Medulla oblongata (tissue), 1 donor: ENCODE measurements around the gene KRT73.
A peak's percentile ranks its signal among the peaks of the same experiment; 100 is the strongest.
"Not testable (repeated sequence)": the region's sequence is repeated elsewhere in the genome, so short reads cannot be mapped to it uniquely, and the experiment has no call there.

Experiments
- DNase-seq: peaks from one replicate; pipeline ENCODE4 v3.0.0-alpha.2; 2015; ENCODE audit errors: extremely low spot score

KRT73 gene

DNA sequence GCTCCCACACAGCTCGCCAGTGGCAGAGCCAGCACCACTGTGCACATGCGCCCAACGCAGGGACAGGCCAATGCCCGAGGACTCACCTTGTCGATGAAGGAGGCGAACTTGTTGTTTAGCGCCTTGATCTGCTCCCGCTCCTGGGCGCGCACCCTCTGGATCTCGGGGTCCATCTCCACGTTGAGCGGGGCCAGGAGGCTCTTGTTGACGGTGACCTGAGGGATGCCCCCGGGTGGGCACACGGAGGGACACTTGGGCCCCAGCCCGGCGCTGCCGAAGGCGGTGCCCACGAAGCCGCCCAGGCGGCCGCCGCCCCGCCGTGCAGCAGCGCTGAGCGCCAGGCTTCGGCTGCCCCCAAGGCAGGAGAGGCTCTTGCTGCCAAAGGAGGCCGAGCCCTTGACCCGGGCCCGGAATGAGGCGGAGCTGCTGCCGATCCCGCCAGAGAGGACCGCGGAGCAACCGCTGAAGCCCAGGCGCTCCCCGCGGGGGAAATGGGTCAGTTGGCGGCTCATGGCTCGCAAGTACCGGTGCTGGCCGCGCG is 17.3 kb downstream of the KRT73 start, which contains the start of gene KRT72:
TSS of gene KRT72 (minus strand) at position 523 of the 541 bp plus-strand sequence. CDS start at position 512, 11 bp downstream.
- DNase-seq = no peak

DNA sequence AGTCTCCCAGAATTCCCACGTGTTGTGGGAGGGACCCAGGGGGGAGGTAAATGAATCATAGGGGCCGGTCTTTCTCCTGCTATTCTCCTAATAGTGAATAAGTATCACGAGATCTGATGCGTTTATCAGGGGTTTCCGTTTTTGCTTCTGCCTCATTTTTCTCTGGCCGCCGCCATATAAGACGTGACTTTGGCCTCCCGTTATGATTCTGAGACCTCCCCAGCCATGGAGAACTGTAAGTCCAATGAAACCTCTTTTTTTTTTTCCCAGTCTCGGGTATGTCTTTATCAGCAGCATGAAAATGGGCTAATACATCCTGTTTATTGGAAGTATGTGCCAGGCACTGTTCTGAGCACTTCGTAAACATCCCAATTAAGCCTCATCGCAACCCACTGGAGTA is 17.9 kb downstream of the KRT73 start:
- DNase-seq = no peak

DNA sequence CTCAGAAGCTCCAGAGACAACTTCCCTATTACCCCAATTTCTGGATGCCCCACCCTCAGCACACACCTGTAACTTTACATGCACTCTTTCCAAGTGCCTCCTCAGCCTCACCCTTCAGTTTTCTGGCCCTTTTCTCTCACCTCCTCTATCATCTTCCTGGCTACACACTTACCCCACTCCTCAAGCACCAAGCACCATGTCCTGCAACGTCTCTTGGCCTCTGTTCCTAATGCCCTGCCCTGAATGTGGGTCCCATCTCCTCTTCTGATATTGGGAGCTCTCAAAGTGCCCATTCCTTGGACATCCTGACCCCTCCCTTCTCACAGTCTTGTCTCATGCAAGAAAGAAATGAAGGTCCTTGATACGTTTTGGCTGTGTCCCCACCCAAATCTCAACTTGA is 18.3 kb downstream of the KRT73 start:
- DNase-seq = no peak

DNA sequence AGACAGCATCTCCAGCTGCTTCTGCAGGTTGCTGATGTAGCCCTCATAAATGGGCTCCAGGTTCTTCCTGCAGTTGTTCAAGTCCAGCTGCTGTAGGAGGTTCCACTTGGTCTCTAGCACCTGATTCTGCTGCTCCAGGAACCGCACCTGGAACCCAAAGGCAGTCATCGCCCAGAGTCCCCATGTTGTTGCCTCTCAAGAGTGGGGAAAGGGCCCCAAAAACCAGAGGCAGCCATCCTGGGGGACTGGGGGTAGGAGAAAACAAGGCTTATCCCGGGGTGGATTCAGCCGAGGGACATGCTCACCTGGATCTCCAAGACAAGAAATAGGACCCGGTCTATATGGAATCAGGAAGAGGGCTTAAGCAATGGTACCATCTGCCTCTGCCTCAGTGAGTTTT is 19.4 kb downstream of the KRT73 start:
- no peak for DNase-seq

DNA sequence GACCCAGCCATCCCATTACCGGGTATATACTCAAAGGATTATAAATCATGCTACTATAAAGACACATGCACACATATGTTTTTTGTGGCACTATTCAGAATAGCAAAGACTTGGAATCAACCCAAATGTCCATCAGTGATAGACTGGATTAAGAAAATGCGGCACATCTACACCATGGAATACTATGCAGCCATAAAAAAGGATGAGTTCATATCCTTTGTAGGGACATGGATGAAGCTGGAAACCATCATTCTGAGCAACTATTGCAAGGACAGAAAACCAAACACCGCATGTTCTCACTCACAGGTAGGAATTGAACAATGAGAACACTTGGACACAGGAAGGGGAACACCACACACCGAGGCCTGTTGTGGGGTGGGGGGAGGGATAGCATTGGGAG is 24.1 kb downstream of the KRT73 start:
- DNase-seq = not testable (repeated sequence)

DNA sequence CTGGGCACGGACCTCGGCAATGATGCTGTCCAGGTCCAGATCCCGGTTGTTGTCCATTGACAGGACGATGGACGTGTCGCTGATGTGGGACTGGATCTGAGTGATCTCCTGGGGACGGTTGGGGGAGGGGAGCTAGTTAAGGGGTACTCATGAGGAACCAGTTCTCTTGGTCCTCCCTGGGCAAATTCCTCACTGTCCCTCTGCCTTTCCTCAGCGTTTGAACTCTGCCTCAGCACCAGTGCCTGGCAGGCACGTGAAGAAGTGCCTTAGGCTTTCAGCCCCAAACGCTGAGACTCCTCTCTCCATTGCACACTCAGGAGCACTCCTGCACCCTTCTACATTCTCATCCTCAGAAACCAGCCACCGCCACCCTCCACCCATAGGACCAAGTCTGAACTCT is 26.8 kb downstream of the KRT73 start:
- no peak for DNase-seq

DNA sequence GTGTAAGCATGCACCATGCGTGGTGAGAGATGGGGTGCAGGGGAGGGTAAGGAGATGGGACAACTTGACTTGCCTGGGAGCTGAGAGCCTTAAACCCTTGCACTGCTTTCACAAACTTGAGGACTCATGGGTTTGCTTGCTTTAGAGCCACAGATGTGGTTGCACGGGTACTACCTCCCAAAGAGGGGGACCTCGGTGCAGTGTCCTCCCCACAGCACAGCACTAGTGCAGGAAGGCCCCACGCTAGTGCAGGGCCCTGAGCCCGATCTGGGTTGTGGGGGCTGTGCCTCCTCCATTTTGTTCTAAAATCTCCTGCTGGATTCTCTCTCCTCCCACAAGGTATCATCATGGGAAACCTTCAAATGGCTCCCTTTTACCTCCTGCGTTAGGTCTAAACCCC is 28.3 kb downstream of the KRT73 start:
- no peak for DNase-seq

DNA sequence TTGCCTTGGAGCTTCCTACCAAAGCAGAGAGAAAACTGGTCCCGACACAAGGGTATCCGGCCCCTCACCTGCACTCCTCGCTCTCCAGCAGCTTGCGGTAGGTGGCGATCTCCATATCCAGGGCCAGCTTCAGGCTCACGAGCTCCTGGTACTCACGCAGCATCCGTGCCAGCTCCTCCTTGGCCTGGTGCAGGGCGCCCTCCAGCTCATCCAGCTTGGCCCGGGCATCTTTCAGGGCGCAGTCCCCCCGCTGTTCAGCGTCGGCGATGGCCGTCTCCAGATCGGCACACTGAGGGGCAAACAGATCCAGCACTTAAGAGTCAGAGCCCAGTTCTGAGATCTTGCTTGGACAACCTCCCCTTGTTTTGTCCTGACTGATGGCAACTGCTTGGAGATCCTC is 30.8 kb downstream of the KRT73 start:
- DNase-seq = no peak

DNA sequence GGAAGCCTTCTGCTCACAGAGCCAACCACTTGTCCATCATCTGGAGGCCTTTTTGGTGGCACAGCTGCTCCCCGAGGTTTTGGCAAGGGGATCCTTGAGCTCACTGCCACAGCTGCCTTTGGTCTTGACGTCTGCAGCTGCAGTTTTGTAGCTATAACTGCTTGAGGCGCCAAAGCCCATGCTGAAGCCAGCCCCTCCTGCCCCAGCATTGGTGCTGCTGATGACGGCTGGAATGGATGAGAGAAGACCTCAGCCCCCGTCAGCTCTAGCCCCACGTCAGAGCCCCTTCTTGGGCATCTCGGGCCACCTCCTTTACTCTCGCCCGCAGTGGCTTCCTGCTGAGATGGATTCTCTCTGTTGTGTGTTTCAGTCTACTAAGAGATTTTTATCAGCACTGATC is 32.4 kb downstream of the KRT73 start:
- no peak for DNase-seq

DNA sequence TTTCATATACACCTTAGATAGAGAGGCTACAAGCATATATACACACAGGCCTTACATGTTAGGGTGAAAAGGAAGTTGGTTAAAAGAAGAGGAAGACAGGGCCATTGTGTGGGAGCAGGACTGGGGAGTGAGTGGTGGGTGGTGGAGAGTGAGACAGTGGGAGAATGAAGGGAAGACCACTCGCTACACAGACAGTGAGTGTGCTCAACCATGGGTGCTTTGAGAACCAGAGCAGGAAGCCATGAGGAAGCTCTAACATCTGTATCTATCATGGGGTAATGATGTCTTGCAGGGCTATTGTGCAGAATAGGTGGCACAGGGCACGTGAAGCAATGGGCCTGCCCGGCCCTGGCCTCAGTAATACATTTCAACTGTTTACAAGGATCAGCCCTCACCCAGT is 33.3 kb downstream of the KRT73 start:
- DNase-seq = no peak

DNA sequence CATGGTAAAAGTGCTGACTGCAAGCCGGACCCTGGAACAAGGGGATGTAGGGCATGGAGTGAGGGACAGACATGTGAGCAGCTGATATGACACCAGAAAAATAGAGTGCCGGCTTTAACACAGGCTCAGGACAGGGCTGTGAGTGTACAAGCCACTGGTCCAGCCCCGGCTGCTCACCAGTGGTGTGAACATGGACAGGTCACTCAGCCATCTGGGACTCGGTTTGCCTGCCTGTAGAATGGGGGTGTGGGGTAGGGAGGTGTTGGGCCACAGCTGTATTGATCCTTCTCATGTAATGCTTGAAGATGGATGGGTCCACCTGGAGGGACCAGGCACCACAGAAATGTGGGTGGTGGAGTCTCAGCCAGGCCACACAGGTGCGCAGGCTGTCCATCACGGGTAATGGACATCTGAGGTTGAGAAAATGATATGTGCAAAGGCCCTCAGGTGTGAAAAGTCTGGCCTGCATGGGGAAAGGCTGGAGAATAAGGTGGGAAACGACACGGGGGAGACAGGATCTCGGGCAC is 34.1 kb downstream of the KRT73 start:
- no peak for DNase-seq

DNA sequence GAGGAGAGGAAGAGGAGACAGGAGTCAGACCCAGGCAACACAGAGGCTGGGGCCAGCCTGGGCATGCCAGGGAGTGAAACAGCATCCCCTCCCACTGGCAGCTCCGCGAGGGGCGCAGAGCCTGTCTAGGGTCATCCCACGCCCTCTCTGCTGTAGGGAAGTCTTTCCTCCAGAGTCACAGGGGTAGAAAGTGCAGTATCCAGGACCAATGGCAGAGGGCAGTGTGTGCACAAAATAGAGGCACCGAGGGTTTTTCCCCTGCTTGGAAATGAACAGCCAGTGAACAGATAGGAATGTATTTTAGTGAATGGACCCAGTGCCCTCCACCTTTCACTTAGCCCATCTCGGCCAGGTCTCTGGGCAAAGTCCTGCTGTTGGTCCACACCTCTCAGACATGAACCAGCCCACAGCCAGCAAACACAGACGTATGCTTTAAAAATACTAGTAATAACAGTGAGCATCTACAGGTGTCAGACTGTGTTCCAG is 35.3 kb downstream of the KRT73 start:
- DNase-seq = peak; percentile 77

DNA sequence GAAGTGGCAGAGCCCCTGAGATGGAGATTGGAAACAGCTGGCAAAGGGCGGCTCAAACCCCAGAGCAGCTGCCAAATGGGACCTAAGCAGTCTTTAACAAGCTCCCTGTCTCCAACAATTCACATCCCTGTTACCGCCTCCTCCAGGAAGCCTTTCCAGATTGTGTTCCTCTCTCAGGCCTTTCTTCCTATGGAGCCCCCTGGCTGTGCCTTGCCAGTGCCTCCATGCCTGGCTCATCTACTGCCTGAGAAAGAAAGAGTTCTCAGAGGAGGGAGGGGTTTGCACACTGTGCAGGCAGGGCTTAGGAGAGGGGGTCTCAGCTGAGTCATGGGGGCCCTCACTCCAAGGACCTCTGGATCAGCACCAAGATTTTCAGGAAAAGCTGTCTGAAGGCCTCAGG is 35.9 kb downstream of the KRT73 start:
- DNase-seq = no peak

DNA sequence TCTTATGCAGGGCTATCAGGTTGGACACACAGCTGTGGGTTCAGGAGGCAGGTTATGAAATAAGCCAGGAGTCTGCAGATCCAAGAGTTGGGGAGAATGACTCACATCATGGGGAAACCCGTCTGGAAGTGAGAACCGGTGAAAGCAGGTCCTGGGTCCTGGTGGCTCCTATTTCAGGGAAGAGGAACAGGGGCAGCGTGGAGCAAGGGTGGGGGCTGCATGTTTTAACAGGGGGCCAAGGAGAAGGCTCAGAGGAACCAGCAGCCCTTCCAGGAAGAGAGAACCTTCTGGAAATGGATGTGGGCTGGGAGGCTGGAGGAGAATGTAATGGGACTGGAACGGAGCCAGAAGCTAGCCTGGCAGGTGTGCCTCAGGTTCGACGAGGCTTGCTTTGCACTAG is 36.9 kb downstream of the KRT73 start:
- no peak for DNase-seq

DNA sequence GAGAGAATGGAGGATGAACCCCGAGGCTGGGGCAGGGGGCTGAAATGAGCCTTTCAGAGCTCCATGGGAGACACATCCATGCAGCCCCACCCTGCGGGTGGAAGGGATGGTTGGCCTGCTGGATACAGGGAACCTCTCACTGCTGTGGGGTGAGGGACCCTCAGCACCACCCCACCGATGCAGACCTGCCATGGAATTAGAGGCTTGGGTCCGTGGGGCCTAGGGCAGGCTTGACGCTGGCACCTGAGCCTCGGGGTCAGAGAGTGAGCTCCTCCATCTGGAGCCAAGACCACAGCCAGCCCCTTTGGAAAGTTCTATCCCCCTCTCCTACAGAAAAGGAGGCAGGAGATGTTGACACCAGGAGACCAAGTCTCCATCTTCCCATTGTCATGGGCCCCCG is 37.3 kb downstream of the KRT73 start:
- no peak for DNase-seq

DNA sequence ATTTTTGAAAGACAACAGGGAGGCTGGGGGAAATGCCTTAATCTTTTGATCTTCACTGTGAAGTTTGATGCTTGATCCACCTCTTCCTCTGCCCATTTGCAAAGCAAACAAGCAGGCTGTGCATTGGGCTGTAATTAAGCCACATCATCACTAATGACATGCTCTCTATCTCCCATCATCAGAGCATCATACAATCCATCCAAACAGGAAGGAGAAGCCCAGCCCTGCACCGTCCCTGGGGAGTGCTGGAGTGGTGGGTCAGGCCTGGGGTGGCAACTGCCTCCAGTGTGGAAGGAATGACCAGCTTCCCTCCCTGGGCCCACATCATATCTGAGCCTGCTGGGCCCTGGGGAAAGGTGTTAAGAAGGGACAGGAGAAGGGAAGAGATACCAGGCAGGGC is 37.9 kb downstream of the KRT73 start:
- DNase-seq = no peak

DNA sequence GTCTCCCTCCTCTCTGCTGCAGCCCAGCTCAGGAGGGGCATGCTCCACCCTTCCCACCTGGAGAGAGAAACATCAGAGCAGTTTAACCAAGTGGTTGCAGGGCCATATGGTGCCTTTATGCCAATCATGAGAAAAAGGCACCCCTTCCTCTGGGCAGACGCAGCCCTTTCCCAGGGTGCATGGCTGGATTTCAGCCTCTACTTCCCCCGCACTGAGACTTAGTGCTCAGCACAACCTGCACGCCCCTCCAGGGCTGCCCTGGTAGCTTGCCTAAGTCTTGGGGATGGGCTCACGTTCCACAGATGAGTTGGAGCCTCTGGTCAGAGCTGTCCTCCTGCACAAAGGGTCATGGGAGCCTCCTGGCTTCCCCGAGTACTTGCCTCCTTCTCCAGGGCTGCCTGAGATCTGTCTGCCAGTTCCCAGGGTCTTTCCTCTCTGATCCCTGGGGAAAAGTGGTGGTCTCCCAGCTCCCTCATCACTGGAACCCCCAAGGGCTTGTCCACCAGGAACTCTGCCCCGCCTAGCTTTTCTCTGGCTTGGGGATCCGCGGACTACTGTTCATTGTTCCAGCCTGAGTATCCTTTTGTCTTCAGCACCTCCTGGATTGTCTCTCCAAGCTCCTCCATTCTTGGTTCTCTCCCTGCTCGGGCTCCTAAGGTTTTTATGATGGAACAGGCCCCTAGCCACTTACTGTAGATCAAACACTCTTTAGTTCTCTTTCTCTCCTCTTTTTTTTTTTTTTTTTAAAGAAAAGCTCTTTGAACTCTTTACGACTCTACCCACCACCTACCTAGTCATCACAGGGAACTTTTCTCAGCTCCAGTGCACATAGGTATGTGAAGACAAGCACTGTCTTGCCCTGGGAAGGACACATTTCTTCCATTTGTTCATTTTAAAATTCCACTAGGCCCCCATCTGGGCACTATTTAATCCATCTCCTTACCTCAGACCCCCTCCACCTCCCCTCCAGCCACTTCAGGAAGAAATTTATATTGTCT is 38.6 kb downstream of the KRT73 start:
- DNase-seq = no peak

DNA sequence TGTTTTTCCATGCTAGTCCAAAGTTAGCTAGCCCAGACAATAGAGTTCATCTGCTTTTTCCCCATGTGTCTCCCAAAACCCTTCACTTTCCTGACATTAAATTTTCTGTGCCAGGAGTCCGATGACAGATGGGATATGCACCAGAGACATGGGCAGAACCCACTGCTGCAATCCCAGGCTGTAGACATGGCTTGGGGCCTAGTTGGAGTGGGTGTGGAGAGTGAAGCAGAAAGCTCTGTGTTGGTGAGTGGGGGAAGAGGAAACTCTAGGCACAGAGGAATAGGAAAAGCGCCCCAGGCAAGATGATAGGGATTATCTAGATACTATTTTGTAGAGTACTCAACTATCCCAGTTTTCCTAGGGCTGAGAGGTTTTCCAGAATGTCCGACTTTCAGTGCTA is 39.9 kb downstream of the KRT73 start:
- no peak for DNase-seq

DNA sequence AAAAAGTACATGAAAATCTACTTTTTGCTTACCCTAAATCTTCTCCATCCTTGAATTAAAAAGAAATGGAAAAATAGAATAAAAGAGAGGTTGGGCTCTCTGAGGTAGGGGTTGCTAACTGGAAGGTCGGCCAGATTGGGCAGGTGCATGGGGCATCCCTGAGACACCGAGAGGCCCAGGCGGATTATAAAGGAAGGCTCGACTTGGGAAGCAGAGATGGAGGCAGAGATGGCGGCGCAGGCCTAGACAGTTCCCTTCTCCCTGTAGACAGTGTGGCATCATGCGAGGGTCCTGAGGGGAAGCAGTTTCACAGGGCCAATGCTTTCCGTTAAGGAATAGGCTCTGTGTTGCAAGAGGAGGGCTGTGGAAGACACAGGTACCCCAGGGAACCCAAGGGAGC is 41.0 kb downstream of the KRT73 start:
- DNase-seq = no peak

DNA sequence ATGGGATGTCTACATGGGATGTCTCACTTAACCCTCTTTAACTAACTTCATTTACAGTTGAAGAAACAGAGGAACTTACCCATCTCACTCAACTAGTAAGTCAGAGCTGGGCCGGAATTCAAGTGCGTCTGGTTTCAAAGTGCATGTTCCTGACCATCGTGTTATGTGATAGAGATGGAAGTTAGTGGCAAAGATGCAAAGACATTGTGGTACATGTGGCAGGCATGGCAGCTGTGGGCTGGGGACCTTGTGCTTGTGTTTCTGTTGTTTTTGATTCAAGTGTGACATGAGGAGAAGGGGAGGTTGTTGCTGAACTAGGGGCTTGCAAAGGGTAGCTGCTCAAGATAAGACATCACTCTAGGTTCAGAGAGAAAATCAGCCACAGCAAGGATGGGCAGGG is 42.4 kb downstream of the KRT73 start:
- DNase-seq = no peak

DNA sequence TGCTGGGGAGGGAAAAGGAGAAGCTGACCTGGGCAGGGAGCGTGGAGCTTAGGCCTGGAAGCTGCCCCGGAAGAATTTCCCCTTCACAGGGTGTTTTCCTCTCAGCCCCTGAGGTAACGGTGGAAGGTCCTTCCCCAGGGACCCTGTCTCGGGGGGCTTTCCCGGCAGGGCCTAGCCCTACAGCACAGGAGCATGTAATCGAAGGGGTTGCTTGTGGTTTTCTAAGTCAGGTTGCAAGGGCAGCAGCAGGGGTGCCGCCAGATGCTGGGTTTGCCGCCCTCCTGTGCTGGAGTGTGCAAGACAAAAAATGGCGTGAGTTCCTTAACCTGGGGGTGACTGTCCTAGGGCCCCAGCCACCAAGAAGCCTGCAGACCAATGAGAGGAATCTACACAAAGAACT is 43.1 kb downstream of the KRT73 start:
- DNase-seq = no peak

DNA sequence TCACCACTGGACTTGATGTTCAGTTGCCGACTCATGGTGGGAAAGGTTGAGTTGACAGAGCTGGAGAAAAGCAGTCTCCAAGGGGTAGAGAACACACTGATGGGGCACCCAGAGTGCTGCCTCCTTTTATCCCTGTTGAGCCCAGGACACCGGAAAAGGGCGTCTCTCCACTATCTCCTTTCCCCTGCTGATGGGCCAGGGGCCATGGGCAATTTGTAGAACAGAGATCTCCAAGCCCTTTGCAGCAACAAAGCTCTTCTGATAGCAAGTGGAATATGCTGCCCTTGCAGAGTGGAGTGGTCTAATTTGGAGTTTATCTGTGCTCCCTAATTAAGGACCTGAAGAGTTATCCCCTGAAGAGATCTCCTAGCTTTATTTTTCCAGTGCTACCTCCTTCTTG is 44.6 kb downstream of the KRT73 start, which contains the start of gene KRT74:
TSS of gene KRT74 (minus strand) at position 101 of the 400 bp plus-strand sequence. CDS start at position 35, 66 bp downstream.
- no peak for DNase-seq

DNA sequence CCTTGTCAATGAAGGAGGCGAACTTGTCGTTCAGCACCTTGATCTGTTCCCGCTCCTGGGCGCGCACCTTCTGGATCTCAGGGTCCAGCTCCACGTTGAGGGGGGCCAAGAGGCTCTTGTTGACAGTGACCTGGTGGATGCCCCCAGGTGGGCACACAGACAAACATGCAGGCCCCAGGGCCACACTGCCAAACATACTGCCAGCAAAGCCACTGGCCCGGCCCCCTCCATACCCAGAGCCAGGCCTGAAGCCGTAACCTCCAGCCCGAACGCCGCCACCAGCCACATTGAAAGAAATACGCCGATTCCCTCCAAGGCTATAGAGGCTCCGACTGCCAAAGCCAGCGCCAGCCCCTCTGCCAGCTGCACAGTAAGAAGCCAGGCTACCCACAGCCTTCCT is 45.1 kb downstream of the KRT73 start:
- no peak for DNase-seq
